RWPE1 (cell line): ENCODE measurements around the gene SLC38A10.

Experiments
- CTCF ChIA-PET: fragments of 350-600 bp; sonication (Branson Sonifier 250); formaldehyde crosslinking; extraction: SDS; loops from one replicate; lab custom pipeline; 2021; lab: Yijun Ruan, JAX
- POLR2A ChIA-PET: fragments of 400-600 bp; formaldehyde crosslinking; extraction: SDS; loops from one replicate; lab custom pipeline; 2020; ENCODE audit warnings: antibody characterized with exemption; ENCODE audit not compliant: low non-redundant PET; lab: Yijun Ruan, JAX
- DNase-seq: peaks from one replicate; pipeline ENCODE4 v3.0.0; 2012; ENCODE audit warnings: low spot score
- H3K27ac ChIP-seq: fragments of 450-650 bp; 2 replicates; pipeline ENCODE4 v1.5.1; 2017
- CTCF ChIP-seq: fragments of 450-650 bp; conservative IDR thresholded peaks from 2 replicates; pipeline ENCODE4 v1.5.1; 2017; ENCODE audit warnings: low read depth, mild to moderate bottlenecking

Gene SLC38A10

GRCh38 chr17:81221842-81222619, 73.1 kb downstream of the SLC38A10 start:
- no peak for TF ChIP-seq CTCF
- ChIA-PET CTCF (interaction anchor here (0.6 kb wide), 1 partner anchor 66 kb away, joined by 3 read pairs; no protein-coding TSS in a partner anchor), POLR2A (interaction anchor here (0.9 to 1.4 kb wide), 2 partner anchors 17 to 89 kb away, joined by 3 to 8 read pairs; partner anchors contain the start of genes NDUFAF8 and TEPSIN)
- H3K27ac ChIP-seq = peak overlapping the region; percentile 51
- no peak for DNase-seq

GRCh38 chr17:81221371-81221841, 73.7 kb downstream of the SLC38A10 start:
- ChIA-PET POLR2A (interaction anchor here (1.1 kb wide), 1 partner anchor 17 kb away, joined by 4 read pairs; the partner anchor contains the start of genes NDUFAF8 and TEPSIN), CTCF (no interaction called here)
- peak overlapping the region; percentile 51 for H3K27ac ChIP-seq
- no peak for TF ChIP-seq CTCF
- DNase-seq = no peak

GRCh38 chr17:81219476-81220180, 75.5 kb downstream of the SLC38A10 start:
- no peak for TF ChIP-seq CTCF
- ChIA-PET POLR2A (interaction anchor here (0.6 kb wide), 1 partner anchor 799 kb away, joined by 4 read pairs; no protein-coding TSS in a partner anchor), CTCF (interaction anchor here (0.7 to 1.1 kb wide), 2 partner anchors 122 to 196 kb away, joined by 5 to 6 read pairs; no protein-coding TSS in a partner anchor)
- H3K27ac ChIP-seq = peak overlapping the region; percentile 40
- no peak for DNase-seq

GRCh38 chr17:81218991-81219390, 76.1 kb downstream of the SLC38A10 start:
- no peak for DNase-seq
- CTCF ChIA-PET = interaction anchor here (0.7 kb wide), 1 partner anchor 195 kb away, joined by 6 read pairs; no protein-coding TSS in a partner anchor
- H3K27ac ChIP-seq = peak overlapping the region; percentile 40
- POLR2A ChIA-PET = interaction anchor here (0.6 kb wide), 1 partner anchor 15 kb away, joined by 3 read pairs; no protein-coding TSS in a partner anchor
- no peak for TF ChIP-seq CTCF

GRCh38 chr17:81218459-81218858, 76.6 kb downstream of the SLC38A10 start:
- DNase-seq = no peak
- POLR2A ChIA-PET = interaction anchor here (0.6 kb wide), 1 partner anchor 15 kb away, joined by 3 read pairs; no protein-coding TSS in a partner anchor
- peak overlapping the region; percentile 40 for H3K27ac ChIP-seq
- no peak for TF ChIP-seq CTCF
- CTCF ChIA-PET = no interaction called here

GRCh38 chr17:81217491-81217890, 77.6 kb downstream of the SLC38A10 start:
- POLR2A ChIA-PET = no interaction called here

More at GRCh38 chr17:81217491-81217890, 77.6 kb downstream of the SLC38A10 start:
- H3K27ac ChIP-seq = no peak overlapping the region
- TF ChIP-seq CTCF = no peak
- CTCF ChIA-PET = no interaction called here
- DNase-seq = no peak
